Activated T-cell treated with anti-CD3 and anti-CD28 coated beads, Interleukin-2, amount 50 U/mL, for 72 hours (primary cell): ENCODE data around the gene ITPKB. TPM values are rescaled to one million over a fixed set of nuclear protein-coding genes. Genes with fewer than 3 reads are reported as not detected.

Experiments used
- ATAC-seq, 2 donors: fragments of 150-1000 bp; cut with Tn5 transposase; replicated peaks in 1 of 2; 2 replicates each; pipeline ENCODE4 v1.10.0; 2021; ENCODE audit warnings: moderate library complexity in 2 of 2, mild to moderate bottlenecking in 1 of 2
- DNase-seq, 2 donors: peaks; one replicate each; pipeline ENCODE4 v3.0.0; 2021 to 2022; ENCODE audit warnings: mixed read lengths in 1 of 2
- H3K27ac Mint-ChIP-seq: one replicate; pipeline ENCODE4 v1.8.0; 2022; ENCODE audit warnings: mild to moderate bottlenecking, moderate library complexity, mixed read lengths
- H3K27me3 Mint-ChIP-seq: one replicate; pipeline ENCODE4 v1.8.0; 2022; ENCODE audit warnings: low read depth, mixed read lengths
- H3K36me3 Mint-ChIP-seq, 2 donors: one replicate each; pipeline ENCODE4 v1.8.0; 2022; ENCODE audit warnings: mixed read lengths in 2 of 2, mild to moderate bottlenecking in 1 of 2; ENCODE audit not compliant: insufficient read depth in 2 of 2
- H3K4me1 Mint-ChIP-seq: one replicate; pipeline ENCODE4 v1.8.0; 2022; ENCODE audit warnings: low read depth, mixed read lengths
- H3K4me3 Mint-ChIP-seq, 2 donors: one replicate each; pipeline ENCODE4 v1.8.0; 2022; ENCODE audit warnings: mild to moderate bottlenecking in 2 of 2, mixed read lengths in 2 of 2, moderate library complexity in 2 of 2
- H3K9me3 Mint-ChIP-seq, 2 donors: one replicate each; pipeline ENCODE4 v1.8.0; 2022; ENCODE audit warnings: mixed read lengths in 2 of 2
- total RNA-seq, 2 donors: library from RNA; stranded (reverse); gene quantifications; one replicate each; pipeline ENCODE4 v1.2.3, GENCODE V29; 2022

ITPKB gene
- total RNA-seq, 2 donors from 2014 or later = 50.7 to 58.0 TPM

DNA sequence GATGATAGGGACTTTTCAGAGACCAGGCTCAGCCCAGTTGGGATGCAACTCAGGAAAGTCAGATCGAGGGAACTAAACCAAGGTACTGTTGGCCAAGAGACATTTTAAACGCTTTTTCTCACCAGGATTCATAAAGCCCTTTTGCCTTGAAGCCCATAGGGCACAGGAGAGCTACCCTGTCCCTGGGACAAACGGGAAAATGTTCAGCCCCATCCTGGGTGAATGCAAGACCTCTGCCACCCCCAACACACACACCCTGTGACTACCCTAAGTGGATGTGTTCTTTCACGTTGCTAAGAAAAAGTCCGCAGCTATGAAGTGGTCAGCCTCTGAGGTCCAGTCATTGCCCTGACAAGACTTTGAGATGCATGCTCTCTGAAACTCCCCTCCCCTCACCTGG, 58.4 kb downstream of the ITPKB start:
- Mint-ChIP-seq H3K27ac (peak overlapping the region; percentile 98), H3K4me1 (peaks cover 98% of the 10 kb centered on the region), H3K36me3 (peaks cover 3 to 12% of the 10 kb centered on the region in 2 donors), H3K4me3 (peak overlapping the region; percentile 88 to 97), H3K27me3 (no peaks in the 10 kb centered on the region), H3K9me3 (no peaks in the 10 kb centered on the region)
- ATAC-seq (no peak), DNase-seq (no peak)

DNA sequence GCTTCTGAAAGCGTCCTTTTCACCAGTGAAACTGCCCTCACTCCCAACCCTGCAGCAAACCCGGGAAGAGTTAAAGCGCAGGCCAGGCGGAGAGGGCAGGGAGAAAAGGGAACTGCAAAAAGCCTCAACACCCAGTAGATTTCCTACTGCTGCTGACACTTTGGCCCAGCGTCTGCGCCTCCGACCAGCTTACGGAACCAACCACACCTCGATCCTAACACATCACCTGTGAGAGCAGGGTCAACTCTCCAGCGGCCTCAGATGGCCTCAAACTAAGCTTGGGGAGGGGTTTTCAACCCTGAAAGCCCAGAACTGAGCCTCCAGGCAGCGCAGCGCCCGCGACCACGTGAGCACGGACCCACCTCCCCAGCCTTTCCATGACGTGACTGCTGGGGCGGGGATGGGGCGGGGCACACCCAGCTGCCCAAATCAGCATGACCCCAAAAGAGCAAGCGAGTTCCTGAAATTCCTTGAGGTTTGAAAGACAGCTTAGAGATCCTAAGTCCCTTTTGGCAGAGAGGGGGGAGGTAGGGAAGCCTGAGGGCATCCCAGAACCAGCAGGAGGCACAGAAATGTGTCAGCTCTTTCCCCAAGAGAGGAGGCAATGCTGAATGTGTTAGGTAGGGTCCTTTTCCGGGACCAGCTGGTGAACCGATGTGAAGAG, 59.1 kb downstream of the ITPKB start:
- Mint-ChIP-seq H3K36me3 (peaks cover 3 to 8% of the 10 kb centered on the region in 2 donors), H3K9me3 (no peaks in the 10 kb centered on the region), H3K4me1 (peaks cover 98% of the 10 kb centered on the region), H3K27me3 (no peaks in the 10 kb centered on the region), H3K4me3 (peak overlapping the region; percentile 88 to 97), H3K27ac (peak overlapping the region; percentile 98)
- DNase-seq = peak; percentile 69 to 76
- peak; percentile 46 to 54 for ATAC-seq

DNA sequence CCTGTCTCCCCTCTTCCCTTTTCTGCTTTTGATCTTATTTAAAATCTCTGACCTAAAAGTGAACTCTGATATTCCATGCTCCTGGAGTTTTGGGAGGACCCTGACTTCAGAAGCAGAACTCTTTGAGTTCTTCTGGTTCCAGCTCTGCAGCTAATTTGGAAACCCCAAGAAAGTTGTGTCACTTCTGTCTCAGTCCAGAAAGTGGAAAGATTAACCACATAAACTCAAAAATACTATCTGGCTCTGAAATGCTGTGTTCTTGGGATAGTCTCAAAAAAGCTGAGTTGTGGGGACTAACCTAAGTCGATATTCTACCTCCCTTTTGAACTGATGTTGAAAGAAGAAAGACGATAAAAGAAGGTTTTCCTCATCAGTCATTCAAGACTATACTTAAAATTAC, 59.8 kb downstream of the ITPKB start:
- Mint-ChIP-seq H3K4me1 (peaks cover 98% of the 10 kb centered on the region), H3K27ac (peak overlapping the region; percentile 98), H3K27me3 (no peaks in the 10 kb centered on the region), H3K9me3 (no peaks in the 10 kb centered on the region), H3K36me3 (peaks cover 4 to 8% of the 10 kb centered on the region in 2 donors), H3K4me3 (peak overlapping the region; percentile 88 to 97)
- no peak for ATAC-seq
- no peak for DNase-seq

DNA sequence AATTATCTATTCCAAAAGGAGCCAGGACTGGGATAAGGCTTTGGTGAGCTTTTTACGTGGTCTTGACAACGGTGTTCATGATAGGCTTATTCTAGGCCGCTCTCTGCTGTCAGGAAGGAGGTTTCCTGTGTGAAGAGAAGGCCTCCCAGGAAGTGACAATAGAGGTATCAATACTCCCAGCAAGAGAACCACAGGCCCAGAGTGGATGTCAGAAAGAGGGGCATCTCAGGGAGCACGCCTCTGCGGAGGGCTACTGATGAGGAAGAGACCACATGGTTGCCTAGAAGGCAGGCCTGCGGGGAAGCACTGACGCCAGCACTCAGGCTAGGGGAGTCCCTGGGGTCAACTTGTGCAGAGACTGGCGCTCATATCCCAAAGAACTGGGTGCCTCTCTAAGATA, 60.4 kb downstream of the ITPKB start:
- DNase-seq (peak in 1 of 2 donors; percentile 53), ATAC-seq (peak; percentile 16 to 25)
- Mint-ChIP-seq H3K36me3 (peaks cover 6% of the 10 kb centered on the region in 2 donors), H3K4me3 (peak overlapping the region; percentile 88 to 97), H3K4me1 (peaks cover 98% of the 10 kb centered on the region), H3K27me3 (no peaks in the 10 kb centered on the region), H3K9me3 (no peaks in the 10 kb centered on the region), H3K27ac (peak overlapping the region; percentile 98)

DNA sequence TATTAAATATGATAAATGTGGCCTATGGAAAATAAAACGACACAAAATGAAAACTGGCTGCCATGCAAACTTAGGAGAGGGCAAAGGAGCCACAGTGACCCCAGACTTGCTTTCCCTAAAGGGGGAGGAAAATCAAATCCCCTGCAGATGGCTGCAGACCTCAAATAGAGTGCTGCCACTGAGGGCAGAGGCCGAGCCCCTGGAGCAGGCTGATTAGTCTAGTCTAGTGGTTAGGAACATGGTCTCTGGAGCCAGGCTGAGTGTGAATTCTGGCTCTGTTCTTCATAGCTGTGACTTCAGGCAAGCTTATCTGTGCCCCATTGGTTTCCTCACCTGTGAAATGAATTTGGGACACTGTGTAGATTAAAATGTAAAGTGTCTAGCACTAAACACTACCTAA, 60.8 kb downstream of the ITPKB start:
- DNase-seq = no peak
- Mint-ChIP-seq H3K9me3 (no peaks in the 10 kb centered on the region), H3K4me3 (peak overlapping the region; percentile 88 to 97), H3K4me1 (peaks cover 95% of the 10 kb centered on the region), H3K27ac (peak overlapping the region; percentile 98), H3K27me3 (no peaks in the 10 kb centered on the region), H3K36me3 (peaks cover 7% of the 10 kb centered on the region in 2 donors)
- ATAC-seq = no peak

DNA sequence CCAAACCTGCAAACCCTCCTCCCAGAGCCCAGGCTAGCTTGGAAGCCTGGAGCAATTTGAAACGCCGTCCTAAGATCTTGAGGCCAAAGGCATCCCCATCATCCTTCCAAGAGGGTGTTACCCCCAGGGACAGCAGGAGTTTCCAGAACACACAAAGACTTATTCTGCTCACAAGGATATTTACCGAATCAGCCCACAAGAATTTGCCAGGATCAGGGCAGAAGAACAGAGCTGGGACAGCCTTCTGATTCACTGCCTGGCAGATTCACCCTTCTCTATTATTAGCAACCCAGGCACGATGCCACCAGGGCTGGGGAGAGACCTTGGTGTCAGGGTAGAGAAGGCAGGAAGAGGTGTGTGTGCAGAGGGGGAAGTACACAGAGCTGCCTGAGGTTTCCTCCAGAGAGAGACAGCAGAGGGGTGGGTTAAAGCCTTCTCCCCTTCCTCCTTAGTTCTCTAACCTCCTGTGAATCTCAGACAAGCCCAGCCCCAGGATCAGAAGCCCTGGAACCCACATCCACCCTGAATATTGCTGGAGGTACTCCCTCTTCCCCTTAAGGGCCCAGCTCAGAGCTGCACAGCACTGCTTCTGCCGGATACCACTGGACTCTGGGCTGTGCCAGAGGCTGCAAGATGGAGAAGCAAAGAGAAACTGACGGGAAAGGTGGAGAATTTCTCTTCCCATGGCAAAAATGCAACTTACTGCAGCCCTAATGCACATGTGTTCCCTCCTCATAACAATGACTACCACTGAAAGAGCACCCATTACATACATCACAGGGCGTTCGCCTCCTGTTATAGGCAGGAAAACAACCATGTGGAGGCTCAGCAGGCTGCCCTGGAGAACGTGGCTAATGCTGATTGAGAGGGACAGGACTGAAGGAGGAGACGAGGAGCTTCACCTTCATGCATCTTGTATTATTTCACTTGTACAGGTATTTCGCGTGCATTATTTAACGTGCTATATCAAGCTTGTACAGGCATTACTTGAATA, 61.8 kb downstream of the ITPKB start:
- Mint-ChIP-seq H3K27me3 (no peaks in the 10 kb centered on the region), H3K27ac (peak overlapping the region; percentile 86), H3K4me3 (peak overlapping the region; percentile 76 to 81), H3K4me1 (peaks cover 94% of the 10 kb centered on the region), H3K36me3 (peaks cover 7 to 14% of the 10 kb centered on the region in 2 donors), H3K9me3 (no peaks in the 10 kb centered on the region)
- DNase-seq (peak; percentile 74 to 76), ATAC-seq (peak; percentile 73 to 75)

DNA sequence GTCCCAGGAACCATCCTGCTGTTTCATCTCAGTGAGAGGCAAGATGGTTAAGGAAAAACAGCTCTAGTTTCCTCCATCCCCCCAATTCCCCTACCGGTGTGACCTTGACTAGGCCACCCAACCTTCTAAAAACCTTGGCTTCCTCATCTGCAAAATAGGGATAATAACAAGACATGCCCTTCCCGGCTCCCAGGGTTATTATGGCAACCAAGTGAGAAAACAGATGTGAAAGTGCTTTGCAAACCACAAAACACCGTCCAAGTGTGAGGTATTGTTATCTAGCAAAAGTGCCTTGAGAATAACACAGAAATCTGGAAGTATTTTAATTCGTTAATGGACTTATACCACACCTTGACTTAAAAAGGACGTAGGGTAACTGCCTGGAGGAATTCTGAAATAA, 62.7 kb downstream of the ITPKB start:
- peak overlapping the region; percentile 86 for H3K27ac Mint-ChIP-seq
- no peaks in the 10 kb centered on the region for H3K9me3 Mint-ChIP-seq
- no peaks in the 10 kb centered on the region for H3K27me3 Mint-ChIP-seq
- H3K36me3 Mint-ChIP-seq = peaks cover 11 to 17% of the 10 kb centered on the region in 2 donors
- ATAC-seq (no peak), DNase-seq (no peak)
- peak overlapping the region; percentile 76 to 81 for H3K4me3 Mint-ChIP-seq
- peaks cover 96% of the 10 kb centered on the region for H3K4me1 Mint-ChIP-seq

DNA sequence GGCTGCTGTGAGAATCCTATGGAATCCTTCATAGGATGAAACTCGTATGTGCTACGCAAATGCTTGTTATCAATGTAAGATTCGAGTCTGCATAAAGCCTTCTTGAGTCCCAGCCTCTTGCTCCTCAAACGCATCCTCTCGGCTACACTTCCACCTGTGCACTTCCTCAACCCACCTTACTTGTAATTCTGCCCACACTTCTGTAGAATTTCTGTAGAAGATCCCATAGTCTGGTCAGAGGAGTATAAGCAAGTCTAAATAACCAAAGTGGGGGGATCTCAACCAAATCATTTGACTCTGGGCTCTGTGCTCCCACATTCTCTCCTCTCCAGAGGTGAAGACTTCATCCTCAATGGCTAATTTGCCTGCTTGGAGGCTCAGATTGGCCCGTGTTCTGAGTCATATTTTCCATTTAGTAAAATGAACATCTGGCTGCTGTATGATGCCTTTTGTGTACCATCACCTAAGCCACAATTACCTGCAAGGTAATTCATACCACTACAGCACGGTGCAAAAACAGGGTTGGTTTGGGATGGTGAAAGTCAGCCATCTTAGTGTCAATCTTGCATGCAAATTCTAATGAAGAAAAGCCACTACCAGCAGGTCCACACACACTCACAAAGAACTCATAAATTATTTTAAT, 63.2 kb downstream of the ITPKB start:
- Mint-ChIP-seq H3K4me3 (peak overlapping the region; percentile 76 to 81), H3K27ac (peak overlapping the region; percentile 86), H3K36me3 (peaks cover 14 to 23% of the 10 kb centered on the region in 2 donors), H3K9me3 (no peaks in the 10 kb centered on the region), H3K4me1 (peaks cover 97% of the 10 kb centered on the region), H3K27me3 (no peaks in the 10 kb centered on the region)
- peak in 1 of 2 donors; percentile 43 for DNase-seq
- ATAC-seq = peak; percentile 31 to 32

DNA sequence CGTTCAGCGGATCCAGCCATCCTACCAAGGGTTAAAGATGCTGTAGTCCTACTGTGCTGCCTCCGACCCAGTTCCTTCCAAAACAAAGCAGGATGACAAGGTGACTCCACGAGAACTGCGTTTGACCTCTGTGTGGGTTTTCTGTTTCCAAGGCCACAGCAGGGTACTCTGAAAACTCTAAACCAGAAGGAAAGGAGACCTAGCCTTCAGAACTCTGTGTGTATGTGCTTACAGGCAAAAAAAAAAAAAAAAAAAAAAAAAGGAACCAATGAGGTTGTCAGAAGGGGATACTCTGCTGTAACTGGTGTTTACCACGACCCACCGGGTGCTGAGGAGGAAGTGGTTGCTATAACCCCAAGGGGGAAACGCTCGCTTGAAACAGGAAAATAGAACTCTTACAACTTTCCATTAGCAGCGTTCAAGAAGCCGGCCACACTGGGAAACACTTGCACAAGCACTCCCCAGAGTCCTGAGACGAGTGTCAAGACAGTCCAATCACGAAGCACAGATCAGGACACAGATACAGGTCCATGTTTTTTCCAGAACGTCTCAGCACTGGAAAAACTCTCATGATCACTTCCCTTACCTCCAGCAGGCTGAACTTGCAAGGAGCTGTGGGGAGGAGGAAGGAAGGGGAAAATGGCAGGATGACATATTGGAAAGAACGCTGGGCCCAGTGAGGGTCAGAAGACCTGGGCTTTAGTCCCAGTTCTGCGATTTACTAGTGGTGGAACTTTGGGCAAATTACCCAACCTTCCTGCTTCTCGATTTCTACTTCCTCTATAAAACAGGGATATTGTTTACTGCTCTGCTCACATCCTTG, 64.0 kb downstream of the ITPKB start:
- peak; percentile 64 to 68 for ATAC-seq
- H3K36me3 Mint-ChIP-seq = peaks cover 14 to 24% of the 10 kb centered on the region in 2 donors
- peak overlapping the region; percentile 76 to 81 for H3K4me3 Mint-ChIP-seq
- DNase-seq = peak; percentile 75 to 79
- peaks cover 97% of the 10 kb centered on the region for H3K4me1 Mint-ChIP-seq
- H3K9me3 Mint-ChIP-seq = no peaks in the 10 kb centered on the region
- no peaks in the 10 kb centered on the region for H3K27me3 Mint-ChIP-seq
- peak overlapping the region; percentile 86 for H3K27ac Mint-ChIP-seq

DNA sequence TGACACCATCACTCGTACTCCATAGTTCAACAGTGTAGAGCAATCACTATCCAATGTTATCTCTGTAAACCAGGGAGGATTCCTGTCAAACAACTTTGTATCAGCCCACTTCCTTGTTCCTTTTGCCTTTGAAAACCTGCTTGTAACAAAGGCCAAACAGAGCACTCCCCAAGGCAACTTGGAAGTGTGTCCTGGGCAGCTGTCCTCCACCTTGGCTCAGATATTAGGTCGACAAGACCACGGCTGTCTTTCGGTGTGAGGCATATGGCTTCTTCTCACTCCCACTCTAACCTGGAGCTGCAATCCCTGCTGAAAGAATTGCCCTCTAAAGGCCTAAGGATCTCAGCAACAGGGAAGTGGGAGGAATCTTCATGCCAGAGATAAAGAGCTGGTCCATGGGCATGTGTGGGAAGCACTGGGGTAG, 66.7 kb downstream of the ITPKB start:
- H3K4me3 Mint-ChIP-seq = no peak overlapping the region
- no peak for ATAC-seq
- H3K36me3 Mint-ChIP-seq = peaks cover 14 to 24% of the 10 kb centered on the region in 2 donors
- H3K27me3 Mint-ChIP-seq = no peaks in the 10 kb centered on the region
- H3K27ac Mint-ChIP-seq = peak overlapping the region; percentile 52
- no peaks in the 10 kb centered on the region for H3K9me3 Mint-ChIP-seq
- DNase-seq = no peak
- H3K4me1 Mint-ChIP-seq = peaks cover 71% of the 10 kb centered on the region

DNA sequence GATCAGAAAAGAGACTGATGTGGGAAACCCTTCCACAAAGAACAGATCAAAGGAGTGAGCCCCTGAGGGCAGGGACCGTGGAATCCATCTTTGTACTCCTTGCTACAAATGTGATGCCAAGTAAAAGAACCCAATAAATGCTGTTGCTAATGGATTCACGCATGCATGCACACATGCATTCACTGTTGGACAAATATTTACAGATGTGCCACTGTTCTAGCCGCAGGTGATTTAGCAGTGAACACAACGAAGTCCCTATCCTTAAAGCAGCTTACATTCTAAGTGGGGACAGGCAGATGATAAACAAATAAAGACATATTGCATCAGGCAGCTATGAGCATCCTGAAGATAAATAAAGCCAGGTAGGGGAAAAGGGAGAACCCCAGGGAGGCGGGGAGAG, 67.8 kb downstream of the ITPKB start:
- Mint-ChIP-seq H3K4me1 (peaks cover 60% of the 10 kb centered on the region), H3K27me3 (no peaks in the 10 kb centered on the region), H3K27ac (peak overlapping the region; percentile 76), H3K36me3 (peaks cover 14 to 24% of the 10 kb centered on the region in 2 donors), H3K4me3 (no peak overlapping the region), H3K9me3 (no peaks in the 10 kb centered on the region)
- DNase-seq (no peak), ATAC-seq (no peak)

DNA sequence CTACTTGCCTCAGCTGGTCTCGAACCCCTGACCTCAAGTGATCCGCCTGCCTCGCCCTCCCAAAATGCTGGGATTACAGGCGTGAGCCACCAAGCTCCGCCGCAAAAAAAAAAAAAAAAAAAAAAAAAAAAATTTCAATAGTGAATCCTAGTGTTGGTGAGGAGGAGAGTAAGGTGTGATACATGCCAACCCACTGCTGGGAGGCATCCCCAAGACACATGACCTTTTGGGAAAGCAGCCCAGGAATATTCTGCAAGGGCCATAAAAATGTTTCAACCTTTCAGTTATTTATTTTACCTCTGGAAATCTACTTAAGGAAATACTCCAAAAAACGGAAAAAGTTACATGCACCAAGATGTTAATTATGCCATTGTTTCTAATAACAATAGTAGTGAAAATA, 69.0 kb downstream of the ITPKB start:
- peaks cover 48% of the 10 kb centered on the region for H3K4me1 Mint-ChIP-seq
- peaks cover 14 to 27% of the 10 kb centered on the region in 2 donors for H3K36me3 Mint-ChIP-seq
- ATAC-seq = no peak
- no peak for DNase-seq
- no peaks in the 10 kb centered on the region for H3K27me3 Mint-ChIP-seq
- H3K27ac Mint-ChIP-seq = no peak overlapping the region
- H3K4me3 Mint-ChIP-seq = no peak overlapping the region
- H3K9me3 Mint-ChIP-seq = no peaks in the 10 kb centered on the region
